ENCODE measurements around the gene INPP5B. TPM values are rescaled to one million over a fixed set of nuclear protein-coding genes. Genes with fewer than 3 reads are reported as not detected.
"Not testable (repeated sequence)": the region's sequence is repeated elsewhere in the genome, so short reads cannot be mapped to it uniquely, and the experiment has no call there.

Gene INPP5B
- total and polyA plus RNA-seq, 11 donors = 6.5 to 16.2 (median 12.1) TPM

GRCh38 chr1:37945251-37945650 lies 1.6 kb downstream of the INPP5B start:
- WGBS, 4 donors = 88 to 91% (median 89%) methylated on average over 5 of the region's 5 CpGs
- intact Hi-C loops (cut with DNase I) = loop anchor here in 3 of 10 donors (5.0 to 10.0 kb wide), 2 partner anchors 42 to 50 kb away; no protein-coding TSS in a partner anchor
- no peak for TF ChIP-seq CTCF (IDR thresholded peaks at IDR 0.05)
- TF ChIP-seq POLR2A (IDR thresholded peaks at IDR 0.05) = no peak
- H3K9me3 ChIP-seq = no peaks in the 10 kb centered on the region
- peaks cover 0 to 47% (median 30%) of the 10 kb centered on the region in 9 donors for H3K36me3 ChIP-seq
- DNase-seq (no peak), ATAC-seq (no peak)
- peak overlapping the region in 8 of 12 donors; percentile 87 to 95 (median 90) for H3K27ac ChIP-seq
- peaks cover 0 to 30% (median 16%) of the 10 kb centered on the region in 12 donors for H3K4me1 ChIP-seq
- H3K27me3 ChIP-seq = no peaks in the 10 kb centered on the region
- peak overlapping the region in 8 of 12 donors; percentile 66 to 94 (median 85) for H3K4me3 ChIP-seq

GRCh38 chr1:37944816-37945215 lies 2.0 kb downstream of the INPP5B start:
- ATAC-seq = no peak
- no peaks in the 10 kb centered on the region for H3K9me3 ChIP-seq
- peaks cover 0 to 52% (median 34%) of the 10 kb centered on the region in 9 donors for H3K36me3 ChIP-seq
- no peak for TF ChIP-seq POLR2A (IDR thresholded peaks at IDR 0.05)
- no peak for TF ChIP-seq CTCF (IDR thresholded peaks at IDR 0.05)
- no peak overlapping the region for H3K4me3 ChIP-seq
- H3K27me3 ChIP-seq = no peaks in the 10 kb centered on the region
- no peak overlapping the region for H3K27ac ChIP-seq
- WGBS, 4 donors = 83 to 92% (median 90%) methylated on average over 5 of the region's 5 CpGs
- H3K4me1 ChIP-seq = peaks cover 0 to 30% (median 16%) of the 10 kb centered on the region in 12 donors
- intact Hi-C loops (cut with DNase I) = loop anchor here in 3 of 10 donors (5.0 to 10.0 kb wide), 2 partner anchors 42 to 50 kb away; no protein-coding TSS in a partner anchor
- no peak for DNase-seq

DNA sequence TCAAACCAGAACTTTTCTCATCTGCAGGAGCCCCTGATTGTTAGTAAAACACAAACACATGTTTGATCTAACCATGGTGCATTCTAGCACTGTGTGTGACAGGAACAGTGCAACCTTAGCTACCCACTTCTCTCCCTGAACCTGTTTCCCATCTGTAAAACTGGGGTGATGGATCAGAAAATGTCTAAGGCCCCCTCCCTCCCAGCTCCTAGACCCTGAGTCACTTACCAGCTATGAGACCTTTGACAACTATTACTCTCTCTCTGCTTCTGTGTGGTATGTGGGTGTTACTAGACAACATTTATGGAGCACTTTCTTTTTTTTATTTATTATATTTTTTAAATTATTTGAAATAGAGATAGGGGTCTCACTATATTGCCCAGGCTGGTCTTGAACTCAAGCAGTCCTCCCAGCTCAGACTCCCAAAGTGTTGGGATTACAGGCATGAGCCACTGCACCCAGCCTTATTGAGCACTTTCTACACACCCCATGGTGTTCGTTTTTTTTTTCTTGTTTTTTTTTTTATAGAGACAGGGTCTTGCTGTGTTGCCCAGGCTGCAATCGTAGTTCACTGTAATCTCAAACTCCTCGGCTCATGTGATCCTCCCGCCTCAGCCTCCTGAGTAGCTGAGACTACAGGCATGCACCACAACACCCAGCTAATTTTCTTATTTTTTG lies 2.6 kb downstream of the INPP5B start:
- ATAC-seq = no peak
- intact Hi-C loops (cut with DNase I) = loop anchor here in 1 of 10 donors (10.0 kb wide), 1 partner anchor 49 kb away; no protein-coding TSS in a partner anchor
- DNase-seq = no peak
- Histone ChIP-seq H3K4me1 (peaks cover 0 to 30% (median 16%) of the 10 kb centered on the region in 12 donors), H3K27ac (no peak overlapping the region), H3K36me3 (peaks cover 0 to 58% (median 39%) of the 10 kb centered on the region in 9 donors), H3K27me3 (no peaks in the 10 kb centered on the region), H3K9me3 (no peaks in the 10 kb centered on the region), H3K4me3 (no peak overlapping the region)
- TF ChIP-seq POLR2A (IDR thresholded peaks at IDR 0.05) (no peak), CTCF (IDR thresholded peaks at IDR 0.05) (no peak)
- WGBS, 4 donors = 74 to 94% (median 77%) methylated on average over 4 of the region's 4 CpGs

DNA sequence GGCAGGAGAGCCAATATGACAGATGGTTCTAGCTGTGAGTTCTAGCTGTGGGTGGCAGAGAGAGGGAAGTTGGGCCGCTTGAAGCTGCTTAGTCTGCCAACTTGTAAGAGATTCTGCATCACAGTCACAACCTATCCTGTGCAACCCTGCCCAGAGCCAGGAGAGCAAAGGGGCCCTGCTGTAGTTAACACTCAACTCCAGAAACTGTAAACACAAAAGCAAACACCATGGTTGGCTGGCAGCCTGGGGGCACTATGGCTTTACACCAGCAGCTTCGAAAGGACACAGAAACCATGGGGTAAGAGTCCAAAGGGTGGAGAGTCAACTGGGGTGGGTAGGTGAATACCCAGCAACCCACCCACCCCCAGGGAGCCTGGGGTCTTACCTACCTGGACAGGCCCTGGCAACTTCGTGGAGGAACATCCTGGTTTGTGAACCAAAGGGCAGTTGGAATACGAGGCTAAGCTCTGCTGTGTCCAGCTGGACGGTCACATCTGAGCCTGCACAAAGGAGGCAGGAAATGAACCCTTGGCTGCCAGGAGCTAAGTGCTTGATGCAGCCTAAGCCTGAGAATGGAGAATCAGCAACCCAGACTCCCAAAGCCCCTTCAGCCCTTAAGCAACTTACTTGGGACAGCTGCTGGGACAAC lies 6.4 kb downstream of the INPP5B start:
- Histone ChIP-seq H3K4me1 (peaks cover 0 to 7% (median 3%) of the 10 kb centered on the region in 12 donors), H3K36me3 (peaks cover 0 to 89% (median 66%) of the 10 kb centered on the region in 9 donors), H3K27ac (no peak overlapping the region), H3K9me3 (no peaks in the 10 kb centered on the region), H3K4me3 (no peak overlapping the region), H3K27me3 (no peaks in the 10 kb centered on the region)
- TF ChIP-seq POLR2A (IDR thresholded peaks at IDR 0.05) (no peak), CTCF (IDR thresholded peaks at IDR 0.05) (no peak)
- ATAC-seq (peak in 3 of 4 donors; percentile 22 to 49 (median 40)), DNase-seq (no peak)
- intact Hi-C loops (cut with DNase I) = loop anchor here in 1 of 10 donors (10.0 kb wide), 1 partner anchor 46 kb away; no protein-coding TSS in a partner anchor
- 64 to 73% (median 71%) methylated on average over 5 of the region's 5 CpGs for WGBS, 4 donors

GRCh38 chr1:37936760-37937159 lies 10.1 kb downstream of the INPP5B start:
- H3K27me3 ChIP-seq; H3K27ac ChIP-seq; H3K4me1 ChIP-seq; ATAC-seq; H3K9me3 ChIP-seq; DNase-seq; H3K4me3 ChIP-seq; intact Hi-C loops (cut with DNase I): not testable (repeated sequence)
- 92 to 98% (median 95%) methylated on average over 14 of the region's 14 CpGs for WGBS, 4 donors
- peaks cover 0 to 78% (median 53%) of the 10 kb centered on the region in 9 donors for H3K36me3 ChIP-seq

All from heart left ventricle (tissue), 16 donors.